Activated CD4-positive, alpha-beta T cell treated with anti-CD3 and anti-CD28 coated beads, Interleukin-2, Interleukin-4, amounts not matched to agents 100 ng/mL and 50 ng/mL, durations not matched to agents 16 hours and 8 hours (primary cell): Measurements from ENCODE around the gene CEMIP.

ENCODE experiments used
- DNase-seq: peaks from one replicate; pipeline ENCODE4 v3.0.0-alpha.2; 2020; ENCODE audit warnings: low spot score

CEMIP gene

GRCh38 chr15:80785335-80785734 lies 6.2 kb downstream of the CEMIP start:
- DNase-seq = peak; percentile 33

- DNase-seq = peak; percentile 53
Observed at GRCh38 chr15:80785811-80786354, 6.7 kb downstream of the CEMIP start.

- DNase-seq = no peak
Observed at GRCh38 chr15:80787316-80787715, 8.1 kb downstream of the CEMIP start.

GRCh38 chr15:80788536-80788935 lies 9.4 kb downstream of the CEMIP start:
- DNase-seq = no peak

- no peak for DNase-seq
Observed at GRCh38 chr15:80789296-80789695, 10.1 kb downstream of the CEMIP start.

GRCh38 chr15:80789796-80790195 lies 10.6 kb downstream of the CEMIP start:
- no peak for DNase-seq

GRCh38 chr15:80790236-80790635 lies 11.1 kb downstream of the CEMIP start:
- no peak for DNase-seq

- no peak for DNase-seq
Observed at GRCh38 chr15:80791004-80791403, 11.8 kb downstream of the CEMIP start.

- no peak for DNase-seq
Observed at GRCh38 chr15:80796407-80796806, 17.2 kb downstream of the CEMIP start.

- DNase-seq = no peak
Observed at GRCh38 chr15:80798911-80799310, 19.7 kb downstream of the CEMIP start.

GRCh38 chr15:80800067-80800466 lies 20.9 kb downstream of the CEMIP start:
- DNase-seq = no peak

- DNase-seq = no peak
Observed at GRCh38 chr15:80801891-80802680, 22.9 kb downstream of the CEMIP start.

GRCh38 chr15:80803580-80804525 lies 24.7 kb downstream of the CEMIP start:
- peak; percentile 59 for DNase-seq

GRCh38 chr15:80804970-80805495 lies 25.9 kb downstream of the CEMIP start:
- DNase-seq = peak; percentile 58

- no peak for DNase-seq
Observed at GRCh38 chr15:80811781-80812315, 32.7 kb downstream of the CEMIP start.

GRCh38 chr15:80815106-80815505 lies 35.9 kb downstream of the CEMIP start:
- DNase-seq = no peak

GRCh38 chr15:80816049-80816653 lies 37.0 kb downstream of the CEMIP start:
- DNase-seq = no peak

- DNase-seq = no peak
Observed at GRCh38 chr15:80816936-80817335, 37.8 kb downstream of the CEMIP start.

GRCh38 chr15:80817901-80818300 lies 38.7 kb downstream of the CEMIP start:
- DNase-seq = no peak

GRCh38 chr15:80819001-80819400 lies 39.8 kb downstream of the CEMIP start:
- no peak for DNase-seq

- no peak for DNase-seq
Observed at GRCh38 chr15:80820092-80820491, 40.9 kb downstream of the CEMIP start.

- no peak for DNase-seq
Observed at GRCh38 chr15:80822256-80822655, 43.1 kb downstream of the CEMIP start.
